KMS-11 (cell line): ENCODE results near the gene LRRC7.

Experiments used
- H2AFZ ChIP-seq: fragments of 200-600 bp; sonication (generic); 2 replicates; pipeline ENCODE4 v1.6.1; 2016; ENCODE audit warnings: antibody characterized with exemption, mixed run types, low read depth
- H3K27ac ChIP-seq: fragments of 200-600 bp; sonication (generic); 2 replicates; pipeline ENCODE4 v1.6.1; 2016; ENCODE audit warnings: mild to moderate bottlenecking, mixed run types
- H3K27me3 ChIP-seq: fragments of 200-600 bp; sonication (generic); 2 replicates; pipeline ENCODE4 v1.6.1; 2017; ENCODE audit warnings: mild to moderate bottlenecking, low read depth, mixed run types, moderate library complexity; ENCODE audit not compliant: insufficient read depth
- H3K36me3 ChIP-seq: fragments of 200-600 bp; sonication (generic); 2 replicates; pipeline ENCODE4 v1.6.1; 2017; ENCODE audit warnings: mild to moderate bottlenecking, mixed run types; ENCODE audit not compliant: insufficient read depth
- H3K4me1 ChIP-seq: fragments of 200-600 bp; sonication (generic); 2 replicates; pipeline ENCODE4 v1.6.1; 2016; ENCODE audit warnings: mild to moderate bottlenecking, low read depth, mixed run types; ENCODE audit not compliant: poor library complexity, severe bottlenecking
- H3K4me2 ChIP-seq: fragments of 200-600 bp; sonication (generic); 2 replicates; pipeline ENCODE4 v1.7.0; 2016; ENCODE audit warnings: mild to moderate bottlenecking, mixed run types
- H3K4me3 ChIP-seq: fragments of 200-600 bp; sonication (generic); IDR thresholded peaks from 2 replicates; pipeline ENCODE4 v1.6.1; 2017; ENCODE audit warnings: low read depth, low read length, mixed read lengths; ENCODE audit not compliant: insufficient read depth
- H3K79me2 ChIP-seq: fragments of 200-600 bp; sonication (generic); 2 replicates; pipeline ENCODE4 v1.6.1; 2016; ENCODE audit warnings: low read depth, mixed run types; ENCODE audit not compliant: insufficient read depth
- H3K9ac ChIP-seq: fragments of 200-600 bp; sonication (generic); 2 replicates; pipeline ENCODE4 v1.6.1; 2016; ENCODE audit warnings: mild to moderate bottlenecking, mixed run types
- H4K20me1 ChIP-seq: fragments of 200-600 bp; sonication (generic); 2 replicates; pipeline ENCODE4 v1.6.1; 2016; ENCODE audit warnings: mild to moderate bottlenecking, mixed run types; ENCODE audit not compliant: insufficient read depth
- CTCF ChIP-seq: fragments of 200-600 bp; sonication (generic); conservative IDR thresholded peaks from 2 replicates; pipeline ENCODE4 v1.6.1; 2017; ENCODE audit warnings: low read depth, mild to moderate bottlenecking, antibody characterized with exemption, low read length, moderate library complexity, mixed read lengths

The LRRC7 gene

GRCh38 chr1:69930396-69930795, 362.7 kb downstream of the LRRC7 start:
- Histone ChIP-seq H3K27me3 (no peaks in the 10 kb centered on the region), H3K4me2 (no peak overlapping the region), H3K9ac (no peak overlapping the region), H3K79me2 (no peaks in the 10 kb centered on the region), H3K27ac (no peak overlapping the region), H3K4me1 (no peaks in the 10 kb centered on the region), H2AFZ (no peak overlapping the region), H3K4me3 (no peak overlapping the region), H3K36me3 (no peaks in the 10 kb centered on the region), H4K20me1 (no peaks in the 10 kb centered on the region)
- TF ChIP-seq CTCF, result no peak

- Histone ChIP-seq H3K27ac (no peak overlapping the region), H3K4me3 (no peak overlapping the region), H3K36me3 (no peaks in the 10 kb centered on the region), H3K4me2 (no peak overlapping the region), H3K27me3 (no peaks in the 10 kb centered on the region), H2AFZ (no peak overlapping the region), H3K9ac (no peak overlapping the region), H3K4me1 (no peaks in the 10 kb centered on the region), H4K20me1 (no peaks in the 10 kb centered on the region), H3K79me2 (no peaks in the 10 kb centered on the region)
- TF ChIP-seq CTCF, result no peak
Observed at GRCh38 chr1:69932760-69933159, 365.0 kb downstream of the LRRC7 start.

- Histone ChIP-seq H3K27me3 (no peaks in the 10 kb centered on the region), H3K4me2 (no peak overlapping the region), H3K36me3 (no peaks in the 10 kb centered on the region), H3K27ac (no peak overlapping the region), H3K4me3 (no peak overlapping the region), H3K9ac (no peak overlapping the region), H2AFZ (no peak overlapping the region), H3K4me1 (no peaks in the 10 kb centered on the region), H3K79me2 (no peaks in the 10 kb centered on the region), H4K20me1 (no peaks in the 10 kb centered on the region)
- no peak for TF ChIP-seq CTCF
Observed at GRCh38 chr1:69940231-69940630, 372.5 kb downstream of the LRRC7 start.

- H3K4me1 ChIP-seq, result no peaks in the 10 kb centered on the region
- H3K9ac ChIP-seq, result no peak overlapping the region
- no peaks in the 10 kb centered on the region for H3K79me2 ChIP-seq
- no peaks in the 10 kb centered on the region for H4K20me1 ChIP-seq
- no peak overlapping the region for H2AFZ ChIP-seq
- no peak for TF ChIP-seq CTCF
- no peak overlapping the region for H3K4me2 ChIP-seq
- H3K4me3 ChIP-seq, result no peak overlapping the region
- no peak overlapping the region for H3K27ac ChIP-seq
- H3K27me3 ChIP-seq, result no peaks in the 10 kb centered on the region
- H3K36me3 ChIP-seq, result no peaks in the 10 kb centered on the region
Observed at GRCh38 chr1:69940816-69941215, 373.1 kb downstream of the LRRC7 start.

GRCh38 chr1:69943030-69943429, 375.3 kb downstream of the LRRC7 start:
- Histone ChIP-seq H3K9ac (no peak overlapping the region), H3K4me1 (no peaks in the 10 kb centered on the region), H3K4me3 (no peak overlapping the region), H3K79me2 (no peaks in the 10 kb centered on the region), H4K20me1 (no peaks in the 10 kb centered on the region), H3K27me3 (no peaks in the 10 kb centered on the region), H2AFZ (no peak overlapping the region), H3K4me2 (no peak overlapping the region), H3K27ac (no peak overlapping the region), H3K36me3 (no peaks in the 10 kb centered on the region)
- no peak for TF ChIP-seq CTCF
